ENCODE measurements around the gene IPO13. TPM values are rescaled to one million over a fixed set of nuclear protein-coding genes. Genes with fewer than 3 reads are reported as not detected.

Gene IPO13
- total and polyA plus RNA-seq, 10 of the 15 experiments (the other 5 are each of a cell fraction or from before 2014, with no cell fraction given) = 7.1 to 26.6 (median 15.9) TPM

DNA sequence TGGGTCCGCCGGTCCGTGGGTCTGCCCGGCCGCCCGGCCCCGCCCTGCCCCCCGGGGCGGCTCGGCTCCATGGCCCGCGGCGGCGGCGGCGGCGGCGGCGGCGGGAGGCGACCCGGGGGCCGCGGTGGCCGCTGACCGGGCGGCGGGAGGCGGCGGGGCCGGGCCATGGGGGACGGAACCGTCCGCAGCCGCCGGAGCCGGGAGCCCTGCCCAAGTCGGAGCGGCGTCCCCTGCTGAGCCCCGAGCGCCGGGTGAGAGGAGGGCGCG lies 32.4 kb downstream of the IPO13 start:
- CTCF ChIA-PET = no interaction called here
- no peak for ATAC-seq
- H2AFZ ChIP-seq (ENCODE audit: control insufficient read depth, low read depth, low read length) = no peak overlapping the region
- intact Hi-C loops (cut with micrococcal nuclease; ENCODE audit: unreplicated experiment) (no loop called here), in situ Hi-C loops (cut with MboI) (no loop called here)
- no peak for FAIRE-seq
- peaks cover 0 to 7% of the 10 kb centered on the region in 2 experiments for H3K36me3 ChIP-seq (ENCODE audit: control insufficient read depth in 2 of 2, insufficient read depth in 2 of 2, low read length in 1 of 2)
- no peaks in the 10 kb centered on the region for H3K9me3 ChIP-seq (replicated peaks; ENCODE audit: control insufficient read depth, insufficient read depth, low read length)
- RAD21 ChIA-PET (ENCODE audit: unreplicated experiment) = no interaction called here
- SMC1A ChIA-PET (ENCODE audit: uncharacterized antibody, unreplicated experiment) = no interaction called here
- WGBS (ENCODE audit: insufficient coverage, insufficient replicate concordance, low lambda C conversion rate, missing lambda C conversion rate) = 2% methylated on average over 16 of the region's 45 CpGs
- H3K27me3 ChIP-seq (replicated peaks in 1 of 2; ENCODE audit: control insufficient read depth in 2 of 2, insufficient read depth in 2 of 2, low read length in 1 of 2) = no peaks in the 10 kb centered on the region
- no peak for DNase-seq (ENCODE audit: low read depth, low spot score)
- H3K4me3 ChIP-seq = peak overlapping the region; percentile 74
- TF ChIP-seq IRF3 (IDR thresholded peaks at IDR 0.05) = no peak
- POLR2A ChIA-PET = no interaction called here
- peaks cover 24% of the 10 kb centered on the region for H3K4me1 ChIP-seq (ENCODE audit: control insufficient read depth, insufficient read depth, low read length)
- peak overlapping the region; percentile 29; the same call in 1 of the 2 replicates for H3K9ac ChIP-seq (ENCODE audit: control insufficient read depth, insufficient read depth, low read length)
- no peak overlapping the region; the same call in 1 of the 2 replicates for H3K4me2 ChIP-seq (ENCODE audit: control insufficient read depth, insufficient read depth)
- no TSS peak for BruUV-seq (replicated peaks)
- H4K20me1 ChIP-seq (ENCODE audit: control insufficient read depth, insufficient read depth) = no peaks in the 10 kb centered on the region
- peaks cover 45% of the 10 kb centered on the region for H3K79me2 ChIP-seq (ENCODE audit: control insufficient read depth, insufficient read depth, low read length)
- H3K27ac ChIP-seq (ENCODE audit: control insufficient read depth, insufficient read depth) = no peak overlapping the region

GRCh38 chr1:43979528-43980254 lies 32.9 kb downstream of the IPO13 start:
- no peak overlapping the region; the same call in 1 of the 2 replicates for H3K27ac ChIP-seq (ENCODE audit: control insufficient read depth, insufficient read depth)
- intact Hi-C loops (cut with micrococcal nuclease; ENCODE audit: unreplicated experiment) = no loop called here
- peak; percentile 74 for FAIRE-seq
- TF ChIP-seq POLR2A (IDR thresholded peaks at IDR 0.05; ENCODE audit: low read depth, low read length) (peak; percentile 71), BHLHE40 (IDR thresholded peaks at IDR 0.05; ENCODE audit: borderline replicate concordance in 1 of 2, low read depth in 2 of 2, low read length in 1 of 2) (peak in 1 of 2 experiments; percentile 40; a peak in 2 of 4 replicates), NR2C1 (IDR thresholded peaks at IDR 0.05) (no peak), NR2C2 (IDR thresholded peaks at IDR 0.05; ENCODE audit: borderline replicate concordance, control insufficient read depth, insufficient read length, low read depth) (no peak), IRF3 (IDR thresholded peaks at IDR 0.05) (no peak), BCL11A (IDR thresholded peaks at IDR 0.05; ENCODE audit: low read depth, low read length) (no peak), MYC (IDR thresholded peaks at IDR 0.05; ENCODE audit: insufficient read depth, insufficient read length, insufficient replicate concordance, low read length, severe bottlenecking) (peak; percentile 85), RAD51 (IDR thresholded peaks at IDR 0.05) (peak; percentile 25; the same call in 1 of the 2 replicates), MTA3 (IDR thresholded peaks at IDR 0.05; ENCODE audit: borderline replicate concordance, low read length) (no peak), HSF1 (IDR thresholded peaks at IDR 0.05; ENCODE audit: low read depth, low read length) (no peak)
- TF ChIP-seq, protein P1, sequence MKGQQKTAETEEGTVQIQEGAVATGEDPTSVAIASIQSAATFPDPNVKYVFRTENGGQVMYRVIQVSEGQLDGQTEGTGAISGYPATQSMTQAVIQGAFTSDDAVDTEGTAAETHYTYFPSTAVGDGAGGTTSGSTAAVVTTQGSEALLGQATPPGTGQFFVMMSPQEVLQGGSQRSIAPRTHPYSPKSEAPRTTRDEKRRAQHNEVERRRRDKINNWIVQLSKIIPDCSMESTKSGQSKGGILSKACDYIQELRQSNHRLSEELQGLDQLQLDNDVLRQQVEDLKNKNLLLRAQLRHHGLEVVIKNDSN (IDR thresholded peaks at IDR 0.05; ENCODE audit: borderline replicate concordance, extremely low read length, insufficient read depth, low read depth, low read length) = peak; percentile 65

More at GRCh38 chr1:43979528-43980254, 32.9 kb downstream of the IPO13 start:
- no peaks in the 10 kb centered on the region for H4K20me1 ChIP-seq (ENCODE audit: control insufficient read depth, insufficient read depth)
- H3K9ac ChIP-seq (ENCODE audit: control insufficient read depth, insufficient read depth, low read length) = peak overlapping the region; percentile 72
- 2% methylated on average over 14 of the region's 45 CpGs for WGBS (ENCODE audit: insufficient coverage, insufficient replicate concordance, low lambda C conversion rate, missing lambda C conversion rate)
- peaks cover under 1 to 7% of the 10 kb centered on the region in 2 experiments for H3K36me3 ChIP-seq (ENCODE audit: control insufficient read depth in 2 of 2, insufficient read depth in 2 of 2, low read length in 1 of 2)
- peak overlapping the region; percentile 29 for H2AFZ ChIP-seq (ENCODE audit: control insufficient read depth, low read depth, low read length)
- ChIA-PET POLR2A (interaction anchor here (0.6 to 0.9 kb wide), 2 partner anchors 14 to 16 kb away, joined by 3 to 5 read pairs; no protein-coding TSS in a partner anchor), CTCF (no interaction called here), RAD21 (ENCODE audit: unreplicated experiment) (interaction anchor here (0.7 kb wide), 1 partner anchor 216 kb away, joined by 3 read pairs; no protein-coding TSS in a partner anchor), SMC1A (ENCODE audit: uncharacterized antibody, unreplicated experiment) (no interaction called here)
- H3K4me1 ChIP-seq (ENCODE audit: control insufficient read depth, insufficient read depth, low read length) = peaks cover 22% of the 10 kb centered on the region
- no TSS peak for BruUV-seq (replicated peaks)
- DNase-seq (ENCODE audit: low read depth, low spot score) (no peak), ATAC-seq (peak; percentile 51)
- no peaks in the 10 kb centered on the region for H3K27me3 ChIP-seq (replicated peaks in 1 of 2; ENCODE audit: control insufficient read depth in 2 of 2, insufficient read depth in 2 of 2, low read length in 1 of 2)
- in situ Hi-C loops (cut with MboI) = no loop called here
- H3K4me2 ChIP-seq (ENCODE audit: control insufficient read depth, insufficient read depth) = peak overlapping the region; percentile 96
- peak overlapping the region; percentile 74 for H3K4me3 ChIP-seq
- H3K79me2 ChIP-seq (ENCODE audit: control insufficient read depth, insufficient read depth, low read length) = peaks cover 45% of the 10 kb centered on the region
- no peaks in the 10 kb centered on the region for H3K9me3 ChIP-seq (replicated peaks; ENCODE audit: control insufficient read depth, insufficient read depth, low read length)

All from GM12878 (cell line).